DMS 273 (cell line): ENCODE results near the gene GOLGA8N.

Experiments used
- DNase-seq: peaks from one replicate; lab custom pipeline; 2025; ENCODE audit not compliant: unreplicated experiment; lab: John Stamatoyannopoulos, UW

GOLGA8N gene

GRCh38 chr15:32651229-32651837, 58.1 kb downstream of the GOLGA8N start:
- peak; percentile 69 for DNase-seq

- no peak for DNase-seq
Observed at GRCh38 chr15:32652178-32652577, 58.9 kb downstream of the GOLGA8N start.

DNA sequence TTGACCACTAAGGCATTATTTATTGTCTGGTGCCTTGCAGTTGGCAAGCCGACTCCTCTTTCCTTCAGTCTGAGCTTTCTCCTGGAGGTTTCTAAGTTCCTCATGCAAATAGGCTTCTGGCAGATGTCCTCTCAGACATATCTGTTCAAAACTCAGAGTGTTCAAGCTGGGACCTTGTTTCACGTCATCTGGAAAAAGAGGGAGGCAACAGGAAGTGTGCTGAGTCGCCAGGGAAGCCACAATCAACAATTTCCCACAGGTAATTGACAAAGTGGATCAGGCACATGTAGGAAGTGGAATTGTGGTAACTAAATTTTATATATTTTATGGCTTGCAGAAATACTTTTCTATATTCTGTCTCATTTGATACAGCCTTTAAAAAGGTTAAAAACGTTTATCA, 62.8 kb downstream of the GOLGA8N start:
- peak; percentile 3 for DNase-seq

DNA sequence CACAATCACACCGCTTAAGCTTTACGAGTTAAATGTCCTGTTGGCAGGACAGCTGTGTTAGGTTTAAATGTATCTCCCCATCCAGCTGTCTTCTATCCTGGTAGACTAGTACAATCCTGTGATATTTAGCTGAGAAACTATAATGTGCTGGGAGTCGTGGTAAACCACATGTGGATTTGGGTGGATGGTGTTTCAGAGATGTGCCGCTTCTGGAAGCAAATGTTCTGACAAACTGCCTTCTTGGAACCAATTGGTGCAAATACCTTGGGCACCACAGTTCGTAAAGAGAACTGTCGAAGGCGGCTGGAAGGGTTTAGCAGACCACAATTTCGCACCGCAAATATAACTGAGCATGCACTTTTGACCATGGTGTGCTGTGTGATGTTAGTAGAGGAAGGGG, 63.2 kb downstream of the GOLGA8N start:
- DNase-seq: no peak
